Measurements from ENCODE around the gene ZIC5. TPM values are rescaled to one million over a fixed set of nuclear protein-coding genes. Genes with fewer than 3 reads are reported as not detected.

ZIC5 gene
- total and polyA plus RNA-seq, 8 donors, result not detected

DNA sequence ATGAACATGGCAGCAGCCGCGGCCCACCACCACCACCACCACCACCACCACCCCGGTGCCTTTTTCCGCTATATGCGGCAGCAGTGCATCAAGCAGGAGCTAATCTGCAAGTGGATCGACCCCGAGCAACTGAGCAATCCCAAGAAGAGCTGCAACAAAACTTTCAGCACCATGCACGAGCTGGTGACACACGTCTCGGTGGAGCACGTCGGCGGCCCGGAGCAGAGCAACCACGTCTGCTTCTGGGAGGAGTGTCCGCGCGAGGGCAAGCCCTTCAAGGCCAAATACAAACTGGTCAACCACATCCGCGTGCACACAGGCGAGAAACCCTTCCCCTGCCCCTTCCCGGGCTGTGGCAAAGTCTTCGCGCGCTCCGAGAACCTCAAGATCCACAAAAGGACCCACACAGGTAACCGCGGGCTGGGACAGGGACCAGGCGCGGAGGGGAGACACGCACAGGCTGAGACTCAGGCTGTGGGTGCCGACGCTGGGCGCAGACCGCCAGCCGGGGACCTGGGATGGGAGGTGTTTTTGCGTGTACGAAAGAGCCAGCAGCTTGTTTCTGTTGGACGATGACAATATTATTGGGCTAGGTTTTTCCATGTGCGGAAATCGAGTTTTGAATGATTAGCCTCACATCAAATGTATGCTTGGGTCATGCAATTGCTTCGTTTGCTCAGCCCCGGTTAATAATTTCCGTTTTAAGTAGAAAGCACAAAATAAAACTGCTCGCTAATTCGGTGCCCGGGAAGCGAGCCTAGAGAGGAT, 11.3 kb upstream of the ZIC5 start:
- no peaks in the 10 kb centered on the region for H3K36me3 ChIP-seq
- peaks cover 0 to 40% (median 10%) of the 10 kb centered on the region in 4 donors for H3K9me3 ChIP-seq
- intact Hi-C loops (cut with DNase I; ENCODE audit: low total_unique reads), result no loop called here
- TF ChIP-seq POLR2A (IDR thresholded peaks at IDR 0.05), result no peak
- no peak for TF ChIP-seq EP300 (IDR thresholded peaks at IDR 0.05)
- 8 to 15% (median 13%) methylated on average over 31 to 48 of the region's 48 CpGs for WGBS, 5 donors
- DNase-seq, result peak in 1 of 2 donors; percentile 22
- H3K4me3 ChIP-seq, result peak overlapping the region in 2 of 4 donors; percentile 60 to 63
- H3K27me3 ChIP-seq, result peaks cover 85 to 100% (median 99%) of the 10 kb centered on the region in 3 donors
- peaks cover 36 to 59% (median 53%) of the 10 kb centered on the region in 4 donors for H3K4me1 ChIP-seq
- no peak overlapping the region for H3K27ac ChIP-seq

DNA sequence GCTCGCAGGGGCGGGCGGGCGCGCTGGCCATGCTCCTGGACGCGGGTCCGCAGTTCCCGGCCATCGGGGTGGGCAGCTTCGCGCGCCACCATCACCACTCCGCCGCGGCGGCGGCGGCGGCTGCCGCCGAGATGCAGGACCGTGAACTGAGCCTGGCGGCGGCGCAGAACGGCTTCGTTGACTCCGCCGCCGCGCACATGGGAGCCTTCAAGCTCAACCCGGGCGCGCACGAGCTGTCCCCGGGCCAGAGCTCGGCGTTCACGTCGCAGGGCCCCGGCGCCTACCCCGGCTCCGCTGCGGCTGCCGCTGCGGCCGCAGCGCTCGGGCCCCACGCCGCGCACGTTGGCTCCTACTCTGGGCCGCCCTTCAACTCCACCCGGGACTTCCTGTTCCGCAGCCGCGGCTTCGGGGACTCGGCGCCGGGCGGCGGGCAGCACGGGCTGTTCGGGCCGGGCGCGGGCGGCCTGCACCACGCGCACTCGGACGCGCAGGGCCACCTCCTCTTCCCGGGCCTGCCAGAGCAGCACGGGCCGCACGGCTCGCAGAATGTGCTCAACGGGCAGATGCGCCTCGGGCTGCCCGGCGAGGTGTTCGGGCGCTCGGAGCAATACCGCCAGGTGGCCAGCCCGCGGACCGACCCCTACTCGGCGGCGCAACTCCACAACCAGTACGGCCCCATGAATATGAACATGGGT, 10.6 kb upstream of the ZIC5 start:
- H3K27me3 ChIP-seq, result peaks cover 78 to 100% (median 99%) of the 10 kb centered on the region in 3 donors
- H3K27ac ChIP-seq, result no peak overlapping the region
- H3K36me3 ChIP-seq, result no peaks in the 10 kb centered on the region
- DNase-seq, result peak in 1 of 2 donors; percentile 63
- peaks cover 36 to 61% (median 53%) of the 10 kb centered on the region in 4 donors for H3K4me1 ChIP-seq
- H3K9me3 ChIP-seq, result peaks cover 0 to 40% (median 10%) of the 10 kb centered on the region in 4 donors
- TF ChIP-seq, protein P1, sequence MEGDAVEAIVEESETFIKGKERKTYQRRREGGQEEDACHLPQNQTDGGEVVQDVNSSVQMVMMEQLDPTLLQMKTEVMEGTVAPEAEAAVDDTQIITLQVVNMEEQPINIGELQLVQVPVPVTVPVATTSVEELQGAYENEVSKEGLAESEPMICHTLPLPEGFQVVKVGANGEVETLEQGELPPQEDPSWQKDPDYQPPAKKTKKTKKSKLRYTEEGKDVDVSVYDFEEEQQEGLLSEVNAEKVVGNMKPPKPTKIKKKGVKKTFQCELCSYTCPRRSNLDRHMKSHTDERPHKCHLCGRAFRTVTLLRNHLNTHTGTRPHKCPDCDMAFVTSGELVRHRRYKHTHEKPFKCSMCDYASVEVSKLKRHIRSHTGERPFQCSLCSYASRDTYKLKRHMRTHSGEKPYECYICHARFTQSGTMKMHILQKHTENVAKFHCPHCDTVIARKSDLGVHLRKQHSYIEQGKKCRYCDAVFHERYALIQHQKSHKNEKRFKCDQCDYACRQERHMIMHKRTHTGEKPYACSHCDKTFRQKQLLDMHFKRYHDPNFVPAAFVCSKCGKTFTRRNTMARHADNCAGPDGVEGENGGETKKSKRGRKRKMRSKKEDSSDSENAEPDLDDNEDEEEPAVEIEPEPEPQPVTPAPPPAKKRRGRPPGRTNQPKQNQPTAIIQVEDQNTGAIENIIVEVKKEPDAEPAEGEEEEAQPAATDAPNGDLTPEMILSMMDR (IDR thresholded peaks at IDR 0.05), result no peak
- no peak for TF ChIP-seq POLR2AphosphoS5 (IDR thresholded peaks at IDR 0.05)
- no peak for TF ChIP-seq EP300 (IDR thresholded peaks at IDR 0.05)
- no peak for TF ChIP-seq POLR2A (IDR thresholded peaks at IDR 0.05)
- WGBS, 5 donors, result 1 to 5% (median 2%) methylated on average over 13 to 98 of the region's 98 CpGs
- H3K4me3 ChIP-seq, result peak overlapping the region; percentile 43 to 63 (median 54)
- intact Hi-C loops (cut with DNase I; ENCODE audit: low total_unique reads), result no loop called here

DNA sequence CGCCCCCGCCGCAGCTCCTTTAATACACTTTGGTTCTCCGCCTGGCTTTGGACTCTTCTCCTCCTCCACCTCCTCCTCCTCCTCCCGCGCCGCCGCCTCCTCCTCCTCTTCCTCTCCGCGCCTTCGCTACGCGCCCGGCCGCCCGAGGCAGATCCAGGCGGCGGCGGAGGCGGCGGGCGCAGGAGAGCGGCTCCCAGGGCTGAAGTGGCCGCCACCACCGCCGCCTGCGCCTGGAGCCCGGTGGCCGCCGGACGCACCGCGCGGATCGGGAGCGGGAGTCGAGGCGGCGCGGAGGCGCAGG, 10.1 kb upstream of the ZIC5 start, which contains the start of gene ZIC2:
Gene ZIC2 (plus strand): TSS at position 50 of the 301 bp plus-strand sequence. CDS start 281 bp downstream, outside the sequence.
- H3K9me3 ChIP-seq, result peaks cover 0 to 38% (median 10%) of the 10 kb centered on the region in 4 donors
- peaks cover 73 to 100% (median 99%) of the 10 kb centered on the region in 3 donors for H3K27me3 ChIP-seq
- WGBS, 5 donors, result 0 to 6% (median 2%) methylated on average over 6 to 40 of the region's 41 CpGs; no CpG with 5 or more reads in 1 of the 5 donors
- H3K27ac ChIP-seq, result no peak within 1 kb of the TSS
- peak in 1 of 2 donors; percentile 31 for DNase-seq
- H3K4me3 ChIP-seq, result peak within 1 kb of the TSS; percentile 43 to 63 (median 54)
- intact Hi-C loops (cut with DNase I; ENCODE audit: low total_unique reads), result no loop called here
- TF ChIP-seq, protein P1 (IDR thresholded peaks at IDR 0.05), result no peak
- TF ChIP-seq POLR2AphosphoS5 (IDR thresholded peaks at IDR 0.05) (no peak), POLR2A (IDR thresholded peaks at IDR 0.05) (no peak), EP300 (IDR thresholded peaks at IDR 0.05) (no peak)
- H3K4me1 ChIP-seq, result peaks cover 36 to 61% (median 53%) of the 10 kb centered on the region in 4 donors
- H3K36me3 ChIP-seq, result no peaks in the 10 kb centered on the region

DNA sequence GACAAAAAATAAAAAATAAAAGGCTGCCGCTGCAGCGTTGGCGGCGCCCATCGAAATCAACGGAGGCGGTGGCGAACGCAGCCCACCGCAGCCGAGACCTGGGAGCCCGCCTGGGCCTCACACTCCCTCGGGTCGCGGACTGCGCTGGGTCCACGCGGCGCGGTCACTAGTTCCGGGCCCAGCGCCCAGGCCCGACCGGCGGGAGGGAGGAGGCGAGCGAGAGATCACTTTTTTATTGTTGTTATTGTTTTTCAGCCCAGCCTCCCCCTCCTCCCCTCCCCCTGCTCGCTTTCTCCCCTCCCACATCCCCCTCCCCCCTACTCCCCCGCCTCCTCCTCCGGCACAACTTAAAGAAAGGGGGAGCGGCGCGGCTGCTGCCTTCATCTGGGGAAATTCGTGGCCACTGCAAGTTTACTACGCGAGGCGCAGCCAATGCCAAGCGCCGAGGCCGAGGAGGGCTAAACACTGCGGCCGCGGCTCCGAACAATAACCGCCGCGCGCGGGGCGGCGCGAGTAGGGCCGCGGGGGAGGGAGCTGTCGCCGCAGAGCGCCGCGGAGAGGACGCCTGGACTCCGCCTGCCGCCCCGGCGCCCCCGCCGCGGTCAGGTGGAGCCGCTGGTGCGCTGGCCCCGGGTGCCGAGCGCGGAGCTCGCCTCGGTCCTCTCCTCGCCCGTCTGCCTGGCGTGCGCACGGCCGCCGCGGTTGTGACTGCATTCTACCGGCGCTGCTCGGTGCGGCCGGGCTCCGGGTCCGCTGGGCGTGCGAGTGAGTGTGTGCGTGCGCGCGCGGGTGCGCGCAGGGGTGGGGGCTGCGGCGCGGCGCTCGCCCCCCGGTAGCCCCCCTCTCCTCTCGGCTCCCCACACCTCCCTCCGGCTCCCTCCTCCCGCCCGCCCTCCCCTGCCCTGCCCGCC, 9.5 kb upstream of the ZIC5 start:
- H3K4me1 ChIP-seq, result peaks cover 36 to 61% (median 53%) of the 10 kb centered on the region in 4 donors
- 1 to 4% (median 2%) methylated on average over 33 to 105 of the region's 110 CpGs for WGBS, 5 donors
- H3K27me3 ChIP-seq, result peaks cover 68 to 100% (median 99%) of the 10 kb centered on the region in 3 donors
- peak in 1 of 2 donors; percentile 57 for DNase-seq
- TF ChIP-seq POLR2A (IDR thresholded peaks at IDR 0.05) (no peak), POLR2AphosphoS5 (IDR thresholded peaks at IDR 0.05) (no peak), EP300 (IDR thresholded peaks at IDR 0.05) (no peak)
- TF ChIP-seq, protein P1 (IDR thresholded peaks at IDR 0.05), result no peak
- H3K36me3 ChIP-seq, result no peaks in the 10 kb centered on the region
- H3K4me3 ChIP-seq, result peak overlapping the region; percentile 43 to 63 (median 54)
- intact Hi-C loops (cut with DNase I; ENCODE audit: low total_unique reads), result no loop called here
- no peak overlapping the region for H3K27ac ChIP-seq
- peaks cover 0 to 32% (median 13%) of the 10 kb centered on the region in 4 donors for H3K9me3 ChIP-seq
